ENCODE data around the gene MEI1. TPM values are rescaled to one million over a fixed set of nuclear protein-coding genes. Genes with fewer than 3 reads are reported as not detected.
"Not testable (repeated sequence)": the region's sequence is repeated elsewhere in the genome, so short reads cannot be mapped to it uniquely, and the experiment has no call there.

MEI1 gene
- total RNA-seq, 2 donors from 2014 or later: not detected

DNA sequence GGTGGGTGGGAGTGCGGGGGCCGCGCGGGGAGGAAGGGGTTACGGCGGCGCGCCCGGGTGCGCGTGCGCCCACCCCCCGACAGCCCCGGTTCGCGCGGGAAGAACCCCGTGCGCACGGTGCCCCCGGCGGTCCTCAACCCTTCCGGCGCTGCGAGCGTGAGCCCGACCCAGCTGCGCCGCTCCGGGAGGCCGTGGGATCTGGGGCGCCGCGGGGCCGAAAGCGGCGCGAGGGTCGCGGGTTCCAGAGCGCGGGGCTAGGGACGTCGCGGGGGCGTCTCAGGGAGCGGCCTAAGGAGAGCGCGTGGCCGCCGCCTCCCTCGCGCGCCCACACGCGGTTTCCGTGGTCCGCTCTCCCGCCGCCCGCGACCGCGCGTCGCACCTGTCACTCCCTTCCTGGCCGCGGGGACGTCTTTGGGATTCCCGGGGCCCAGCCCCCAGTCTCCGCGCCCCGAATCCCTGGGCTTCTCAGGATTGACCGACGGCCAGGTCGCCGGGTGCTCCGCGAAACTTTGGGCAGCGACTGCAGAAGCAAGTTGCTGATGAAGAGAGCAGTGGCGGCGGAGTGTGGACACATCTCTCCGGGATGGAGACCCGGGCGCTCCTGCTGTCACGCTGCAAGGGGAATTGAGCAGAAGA is 134.2 kb downstream of the MEI1 start:
- H3K9me3 ChIP-seq: no peaks in the 10 kb centered on the region
- H3K4me1 ChIP-seq: peaks cover 32% of the 10 kb centered on the region
- ATAC-seq (peak; percentile 10), DNase-seq (peak; percentile 44 to 64 (median 54))
- H3K4me3 ChIP-seq: peak overlapping the region; percentile 79 to 96
- H3K27ac ChIP-seq: peak overlapping the region; percentile 88 to 97 (median 94)
- TF ChIP-seq CTCF (IDR thresholded peaks at IDR 0.05) (no peak), POLR2A (IDR thresholded peaks at IDR 0.05) (no peak)
- intact Hi-C loops (cut with DNase I): no loop called here
- H3K27me3 ChIP-seq: no peaks in the 10 kb centered on the region
- WGBS, 2 donors: 1% methylated on average over 30 of the region's 86 CpGs; no CpG with 5 or more reads in 1 of the 2 donors
- H3K36me3 ChIP-seq (replicated peaks in 1 of 2; ENCODE audit: insufficient read depth in 1 of 2, low read depth in 2 of 2): no peaks in the 10 kb centered on the region

- intact Hi-C loops (cut with DNase I): no loop called here
- ATAC-seq: no peak
- Histone ChIP-seq H3K4me3 (peak overlapping the region; percentile 79 to 96), H3K36me3 (replicated peaks in 1 of 2; ENCODE audit: insufficient read depth in 1 of 2, low read depth in 2 of 2) (no peaks in the 10 kb centered on the region), H3K9me3 (no peaks in the 10 kb centered on the region), H3K27me3 (no peaks in the 10 kb centered on the region), H3K4me1 (peaks cover 33% of the 10 kb centered on the region), H3K27ac (peak overlapping the region; percentile 88 to 97 (median 94))
- WGBS, 2 donors: 9 to 18% methylated on average over 8 to 14 of the region's 14 CpGs
- DNase-seq: no peak
- TF ChIP-seq CTCF (IDR thresholded peaks at IDR 0.05): no peak
- TF ChIP-seq POLR2A (IDR thresholded peaks at IDR 0.05): no peak
Measured at GRCh38 chr22:41834005-41834944, 135.0 kb downstream of the MEI1 start.

DNA sequence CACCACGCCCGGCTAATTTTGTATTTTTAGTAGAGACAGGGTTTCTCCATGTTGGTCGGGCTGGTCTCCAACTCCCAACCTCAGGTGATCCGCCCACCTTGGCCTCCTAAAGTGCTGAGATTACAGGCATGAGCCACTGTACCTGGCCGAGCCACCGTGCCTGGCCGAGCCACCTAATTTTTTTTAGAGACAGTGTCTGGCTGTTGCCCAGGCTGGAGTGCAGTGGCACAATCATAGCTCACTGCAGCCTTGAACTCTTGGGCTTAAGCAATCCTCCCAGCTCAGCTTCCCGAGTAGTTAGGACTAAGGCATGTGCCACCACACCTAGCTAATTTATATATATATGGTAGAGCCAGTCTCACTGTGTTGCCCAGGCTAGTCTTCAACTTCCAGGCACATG is 136.2 kb downstream of the MEI1 start:
- H3K4me3 ChIP-seq: not testable (repeated sequence)

DNA sequence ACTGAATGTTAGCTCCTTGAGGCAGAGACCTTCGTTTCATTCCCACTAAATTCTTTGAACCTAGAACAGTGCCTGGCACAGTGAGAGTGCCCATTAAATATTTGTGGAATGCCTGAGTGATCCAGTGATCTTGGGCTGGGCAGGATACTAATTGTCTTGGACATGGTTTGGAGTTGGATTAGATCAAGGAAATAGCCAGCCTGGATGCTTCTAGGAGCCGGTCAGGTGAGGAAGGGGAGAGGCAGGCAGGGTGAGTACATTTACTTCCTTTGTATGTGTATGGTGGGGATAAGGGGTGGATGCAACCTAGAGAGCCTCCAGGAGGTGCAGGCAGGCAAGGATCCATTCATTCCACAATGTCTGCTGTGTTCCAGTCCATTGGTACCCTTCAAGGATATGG is 137.2 kb downstream of the MEI1 start:
- Histone ChIP-seq H3K27me3 (no peaks in the 10 kb centered on the region), H3K36me3 (replicated peaks in 1 of 2; ENCODE audit: insufficient read depth in 1 of 2, low read depth in 2 of 2) (no peaks in the 10 kb centered on the region), H3K27ac (no peak overlapping the region), H3K4me3 (no peak overlapping the region), H3K4me1 (peaks cover 37% of the 10 kb centered on the region), H3K9me3 (no peaks in the 10 kb centered on the region)
- DNase-seq: no peak
- no peak for TF ChIP-seq CTCF (IDR thresholded peaks at IDR 0.05)
- TF ChIP-seq POLR2A (IDR thresholded peaks at IDR 0.05): no peak
- no peak for ATAC-seq
- WGBS, 2 donors: 68 to 80% methylated on average over 2 of the region's 2 CpGs
- intact Hi-C loops (cut with DNase I): no loop called here

More for the DNA sequence above, 136.2 kb downstream of the MEI1 start:
- 52 to 58% methylated on average over 8 of the region's 8 CpGs for WGBS, 2 donors
- intact Hi-C loops (cut with DNase I); ATAC-seq; H3K9me3 ChIP-seq; H3K36me3 ChIP-seq (replicated peaks in 1 of 2; ENCODE audit: insufficient read depth in 1 of 2, low read depth in 2 of 2); H3K27me3 ChIP-seq: not testable (repeated sequence)
- peak; percentile 25 to 57 (median 44) for DNase-seq
- Histone ChIP-seq H3K27ac (peak overlapping the region in 1 of 4 donors; percentile 32), H3K4me1 (peaks cover 33% of the 10 kb centered on the region)

DNA sequence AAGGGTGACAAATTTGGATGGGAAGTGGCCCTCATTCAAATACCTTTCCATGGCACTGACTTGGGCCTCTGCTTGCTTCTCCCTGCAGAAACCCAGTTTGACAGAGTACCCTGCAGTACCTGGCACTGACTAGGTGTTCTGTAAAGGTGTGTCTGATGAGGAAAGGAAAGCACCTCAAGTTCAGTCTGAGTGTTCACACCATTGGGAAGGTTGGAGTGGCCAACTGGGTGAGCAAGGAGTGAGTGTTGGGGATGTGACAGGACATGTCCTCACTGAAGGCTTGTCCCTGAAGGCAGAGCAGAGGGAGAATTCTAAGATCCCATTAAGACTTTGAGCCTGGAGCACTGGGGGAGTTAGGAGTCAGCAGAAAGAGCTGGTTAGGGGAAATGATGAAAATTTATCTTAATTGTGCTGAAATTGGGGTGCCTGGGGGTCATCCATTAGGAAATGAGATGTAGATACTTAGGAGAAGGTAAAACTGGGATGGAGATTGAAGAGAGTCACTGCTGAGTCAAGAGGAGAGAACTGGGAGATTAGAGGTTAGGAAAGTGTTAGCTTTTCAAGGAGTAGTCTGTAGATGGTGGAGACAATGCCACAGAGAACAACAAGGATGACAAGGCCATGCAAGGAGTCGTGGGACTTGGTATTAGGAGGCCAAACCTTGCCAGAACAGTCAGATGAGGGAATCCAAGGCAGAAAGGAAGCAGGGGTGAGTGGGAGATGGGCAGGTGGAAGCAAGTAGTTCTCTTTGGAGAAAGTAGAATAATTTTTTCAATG is 139.7 kb downstream of the MEI1 start:
- Histone ChIP-seq H3K4me1 (peaks cover 56% of the 10 kb centered on the region), H3K4me3 (no peak overlapping the region), H3K27ac (no peak overlapping the region), H3K27me3 (no peaks in the 10 kb centered on the region), H3K36me3 (replicated peaks in 1 of 2; ENCODE audit: insufficient read depth in 1 of 2, low read depth in 2 of 2) (no peaks in the 10 kb centered on the region), H3K9me3 (no peaks in the 10 kb centered on the region)
- TF ChIP-seq POLR2A (IDR thresholded peaks at IDR 0.05) (no peak), CTCF (IDR thresholded peaks at IDR 0.05) (no peak)
- intact Hi-C loops (cut with DNase I): no loop called here
- no peak for DNase-seq
- ATAC-seq: no peak
- WGBS, 2 donors: 56 to 58% methylated on average over 1 of the region's 1 CpG
